GM18868 (cell line): ENCODE measurements around the gene AFMID.
"Not testable (repeated sequence)": the region's sequence is repeated elsewhere in the genome, so short reads cannot be mapped to it uniquely, and the experiment has no call there.

Experiments
- ATAC-seq: cut with Tn5 transposase; IDR thresholded peaks from one replicate; pipeline ENCODE4 v1.9.1; 2021; ENCODE audit warnings: mild to moderate bottlenecking, moderate library complexity; ENCODE audit not compliant: unreplicated experiment

The AFMID gene

DNA sequence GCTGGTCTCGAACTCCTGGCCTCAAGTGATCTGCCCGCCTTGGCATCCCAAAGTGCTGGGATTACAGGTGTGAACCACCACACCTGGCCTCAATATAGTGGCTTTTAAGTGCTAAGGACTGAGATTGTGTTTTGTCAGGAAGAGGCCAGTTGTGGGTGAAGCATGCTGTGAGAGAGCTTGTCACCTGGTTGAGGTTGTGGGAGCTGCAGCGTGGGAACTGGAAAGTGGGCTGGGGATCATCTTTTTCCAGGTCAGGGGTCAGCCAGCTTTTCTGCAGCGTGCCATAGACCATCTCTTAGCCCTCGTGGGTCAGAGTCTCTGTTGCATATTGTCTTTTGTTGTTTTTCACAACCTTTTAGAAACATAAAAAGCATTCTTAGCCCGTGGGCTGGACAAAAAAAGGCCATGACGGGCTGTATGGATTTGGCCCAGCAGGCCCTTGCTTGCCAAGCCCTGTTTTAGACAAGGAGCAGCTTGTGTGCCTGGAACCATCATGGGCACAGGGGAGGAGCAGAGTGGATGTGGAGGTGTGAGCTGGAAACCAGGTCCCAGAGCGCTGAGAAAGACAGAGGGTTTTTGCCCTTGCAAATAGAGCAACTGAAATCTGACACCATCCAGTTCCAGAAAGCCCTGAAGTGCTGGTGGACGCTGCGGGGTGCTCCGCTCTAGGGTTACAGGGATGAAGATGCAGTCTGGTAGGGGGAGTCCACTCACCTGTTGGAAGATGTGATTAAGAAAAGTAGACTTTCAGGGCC is 32.4 kb downstream of the AFMID start:
- no peak for ATAC-seq

DNA sequence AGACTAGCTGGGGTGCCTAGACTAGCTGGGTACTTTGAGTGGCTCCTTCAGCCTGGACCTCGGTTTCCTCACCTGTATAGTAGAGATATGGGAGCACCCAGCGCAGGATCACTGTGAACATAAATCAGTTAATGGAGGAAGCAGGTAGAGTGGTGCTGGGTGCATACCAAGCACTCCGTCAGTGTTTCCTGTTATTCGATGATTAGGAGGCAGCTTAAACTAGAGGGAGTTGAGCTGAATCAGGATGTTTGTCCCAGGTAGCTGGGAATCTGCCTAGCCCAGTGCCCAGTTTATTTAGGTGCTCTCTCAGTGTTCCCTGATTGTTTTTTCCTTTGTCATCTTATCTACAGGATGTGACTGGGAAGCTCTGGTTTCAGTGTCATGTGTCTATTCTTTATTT is 35.9 kb downstream of the AFMID start:
- no peak for ATAC-seq

DNA sequence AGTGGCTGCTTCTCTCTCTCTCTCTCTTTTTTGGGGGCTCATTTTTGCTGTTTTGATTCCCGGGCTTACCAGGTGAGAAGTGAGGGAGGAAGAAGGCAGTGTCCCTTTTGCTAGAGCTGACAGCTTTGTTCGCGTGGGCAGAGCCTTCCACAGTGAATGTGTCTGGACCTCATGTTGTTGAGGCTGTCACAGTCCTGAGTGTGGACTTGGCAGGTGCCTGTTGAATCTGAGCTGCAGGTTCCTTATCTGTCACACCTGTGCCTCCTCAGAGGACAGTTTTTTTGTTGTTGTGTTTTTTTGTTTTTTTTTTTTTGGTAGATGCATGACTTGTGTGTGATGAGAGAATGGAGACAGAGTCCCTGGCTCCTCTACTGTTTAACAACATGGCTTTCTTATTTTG is 36.6 kb downstream of the AFMID start:
- ATAC-seq: no peak

DNA sequence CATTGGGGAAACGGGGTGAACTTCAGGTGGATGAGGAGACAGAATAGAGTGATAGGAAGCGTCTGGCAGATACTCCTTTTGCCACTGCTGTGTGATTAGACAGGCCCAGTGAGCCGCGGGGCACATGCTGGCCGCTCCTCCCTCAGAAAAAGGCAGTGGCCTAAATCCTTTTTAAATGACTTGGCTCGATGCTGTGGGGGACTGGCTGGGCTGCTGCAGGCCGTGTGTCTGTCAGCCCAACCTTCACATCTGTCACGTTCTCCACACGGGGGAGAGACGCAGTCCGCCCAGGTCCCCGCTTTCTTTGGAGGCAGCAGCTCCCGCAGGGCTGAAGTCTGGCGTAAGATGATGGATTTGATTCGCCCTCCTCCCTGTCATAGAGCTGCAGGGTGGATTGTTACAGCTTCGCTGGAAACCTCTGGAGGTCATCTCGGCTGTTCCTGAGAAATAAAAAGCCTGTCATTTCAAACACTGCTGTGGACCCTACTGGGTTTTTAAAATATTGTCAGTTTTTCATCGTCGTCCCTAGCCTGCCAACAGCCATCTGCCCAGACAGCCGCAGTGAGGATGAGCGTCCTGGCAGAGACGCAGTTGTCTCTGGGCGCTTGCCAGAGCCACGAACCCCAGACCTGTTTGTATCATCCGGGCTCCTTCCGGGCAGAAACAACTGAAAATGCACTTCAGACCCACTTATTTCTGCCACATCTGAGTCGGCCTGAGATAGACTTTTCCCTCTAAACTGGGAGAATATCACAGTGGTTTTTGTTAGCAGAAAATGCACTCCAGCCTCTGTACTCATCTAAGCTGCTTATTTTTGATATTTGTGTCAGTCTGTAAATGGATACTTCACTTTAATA is 37.3 kb downstream of the AFMID start:
- ATAC-seq: no peak

DNA sequence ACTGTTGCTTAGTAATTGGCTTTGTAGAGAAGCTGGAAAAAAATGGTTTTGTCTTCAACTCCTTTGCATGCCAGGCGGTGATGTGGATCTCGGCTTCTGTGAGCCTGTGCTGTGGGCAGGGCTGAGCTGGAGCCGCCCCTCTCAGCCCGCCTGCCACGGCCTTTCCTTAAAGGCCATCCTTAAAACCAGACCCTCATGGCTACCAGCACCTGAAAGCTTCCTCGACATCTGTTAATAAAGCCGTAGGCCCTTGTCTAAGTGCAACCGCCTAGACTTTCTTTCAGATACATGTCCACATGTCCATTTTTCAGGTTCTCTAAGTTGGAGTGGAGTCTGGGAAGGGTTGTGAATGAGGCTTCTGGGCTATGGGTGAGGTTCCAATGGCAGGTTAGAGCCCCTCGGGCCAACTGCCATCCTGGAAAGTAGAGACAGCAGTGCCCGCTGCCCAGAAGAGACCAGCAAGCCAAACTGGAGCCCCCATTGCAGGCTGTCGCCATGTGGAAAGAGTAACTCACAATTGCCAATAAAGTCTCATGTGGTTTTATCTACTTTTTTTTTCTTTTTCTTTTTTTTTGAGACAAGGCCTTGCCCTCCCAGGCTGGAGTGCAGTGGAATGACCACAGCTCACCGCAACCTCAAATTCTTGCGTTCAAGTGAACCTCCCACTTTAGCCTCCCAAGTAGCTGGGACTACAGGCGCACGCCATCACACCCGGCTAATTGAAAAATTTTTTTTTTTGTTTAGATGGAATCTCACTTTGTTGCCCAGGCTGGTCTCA is 38.1 kb downstream of the AFMID start:
- no peak for ATAC-seq

DNA sequence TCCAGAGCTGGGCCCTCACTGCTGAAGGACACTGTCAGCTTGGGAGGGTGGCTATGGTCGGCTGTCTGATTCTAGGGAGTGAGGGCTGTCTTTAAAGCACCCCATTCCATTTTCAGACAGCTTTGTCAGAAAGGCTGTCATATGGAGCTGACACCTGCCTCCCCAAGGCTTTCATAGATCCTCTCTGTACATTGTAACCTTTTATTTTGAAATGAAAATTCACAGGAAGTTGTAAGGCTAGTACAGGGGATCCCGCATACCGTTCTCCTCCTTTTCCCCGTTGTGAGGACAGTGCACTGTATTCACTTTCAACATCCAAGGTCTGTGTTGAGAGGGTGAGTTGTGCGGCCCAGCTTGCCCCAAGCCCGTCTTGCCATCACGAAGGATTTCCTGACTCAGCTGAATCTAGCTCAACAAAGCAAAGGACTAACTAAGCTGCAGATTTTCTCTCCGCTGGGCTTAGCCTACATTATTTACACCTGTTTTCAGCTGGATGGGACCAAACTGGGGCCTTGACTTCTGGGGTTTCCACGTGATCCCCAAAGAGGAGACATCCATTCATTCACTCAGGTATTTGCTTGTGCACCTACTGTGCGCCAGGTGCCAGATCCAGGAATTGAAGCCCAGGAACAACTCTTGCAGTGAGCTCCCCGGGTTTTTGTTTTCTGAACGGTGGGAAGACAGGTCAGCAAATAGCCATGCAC is 39.0 kb downstream of the AFMID start:
- no peak for ATAC-seq

DNA sequence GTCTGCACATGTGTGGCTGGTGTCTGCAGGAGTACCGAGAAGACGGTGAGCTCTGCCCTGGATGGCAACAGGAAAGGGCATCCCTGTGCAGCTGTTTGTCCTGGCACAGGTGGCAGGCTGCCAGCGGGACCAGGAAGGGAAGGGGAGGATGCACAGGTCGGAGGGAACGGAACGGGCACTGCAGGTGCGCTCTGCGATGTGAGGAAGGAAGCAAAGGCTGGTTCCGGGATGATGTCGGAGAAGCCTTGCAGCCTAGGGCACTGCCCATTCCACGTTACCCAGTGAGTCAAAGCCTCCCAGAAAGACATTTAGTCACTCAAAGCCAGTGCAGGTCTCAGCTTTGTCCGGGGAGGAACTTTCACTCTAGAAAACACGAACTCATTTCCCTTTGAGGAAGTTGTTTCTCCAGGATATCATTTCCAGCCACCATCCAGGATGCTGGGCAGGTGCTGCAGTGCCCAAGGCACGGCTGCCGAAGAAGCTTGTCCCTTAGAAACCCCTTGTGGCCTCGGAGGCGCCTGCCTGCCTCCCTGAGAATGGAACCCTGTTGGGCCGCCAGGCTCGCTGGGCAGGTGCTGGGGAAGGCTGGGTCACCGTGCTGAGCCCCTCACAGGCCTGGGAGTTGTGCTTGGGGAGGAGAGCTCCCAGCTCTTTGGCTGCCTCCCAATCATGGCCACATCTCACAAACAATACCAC is 39.7 kb downstream of the AFMID start:
- ATAC-seq: no peak

DNA sequence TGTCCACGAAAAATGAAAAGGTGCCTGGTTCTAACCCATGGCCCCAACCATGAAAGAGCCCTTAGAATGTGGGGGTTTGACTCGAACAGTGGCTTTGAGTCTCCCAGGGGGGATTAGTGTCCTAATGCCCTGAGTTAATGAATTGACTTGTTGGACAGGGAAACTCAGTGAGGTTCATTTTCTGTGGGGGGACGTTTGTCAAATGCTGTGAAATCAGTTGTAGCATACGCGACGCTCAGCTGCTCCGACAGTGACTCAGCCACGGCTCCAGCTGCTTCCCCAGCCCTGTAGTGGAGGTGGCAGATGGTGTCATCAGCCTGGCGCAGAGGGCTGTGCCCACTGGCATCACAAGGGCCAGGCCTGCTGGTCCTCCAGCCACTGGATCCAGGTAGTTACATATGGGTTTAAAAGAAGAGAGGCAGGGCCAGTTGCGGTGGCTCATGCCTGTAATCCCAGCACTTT is 40.3 kb downstream of the AFMID start:
- no peak for ATAC-seq

DNA sequence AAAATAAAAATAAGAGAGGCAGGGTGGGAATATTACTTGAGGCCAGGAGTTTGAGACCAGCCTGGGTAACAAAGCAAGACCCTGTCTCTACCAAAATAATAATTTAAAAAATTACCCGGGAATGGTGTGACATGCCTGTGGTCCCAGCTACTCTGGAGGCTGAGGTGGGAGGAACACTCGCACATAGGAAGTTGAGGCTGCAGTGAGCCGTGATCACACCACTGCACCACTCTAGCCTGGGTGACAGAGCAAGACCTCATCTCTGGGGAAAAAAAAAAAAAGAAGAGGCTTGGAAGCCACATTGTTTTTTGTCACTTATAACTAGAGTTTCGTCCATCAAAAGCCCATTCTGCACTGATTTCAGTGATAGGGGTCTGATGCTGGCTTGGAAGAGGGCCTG is 41.0 kb downstream of the AFMID start:
- no peak for ATAC-seq

DNA sequence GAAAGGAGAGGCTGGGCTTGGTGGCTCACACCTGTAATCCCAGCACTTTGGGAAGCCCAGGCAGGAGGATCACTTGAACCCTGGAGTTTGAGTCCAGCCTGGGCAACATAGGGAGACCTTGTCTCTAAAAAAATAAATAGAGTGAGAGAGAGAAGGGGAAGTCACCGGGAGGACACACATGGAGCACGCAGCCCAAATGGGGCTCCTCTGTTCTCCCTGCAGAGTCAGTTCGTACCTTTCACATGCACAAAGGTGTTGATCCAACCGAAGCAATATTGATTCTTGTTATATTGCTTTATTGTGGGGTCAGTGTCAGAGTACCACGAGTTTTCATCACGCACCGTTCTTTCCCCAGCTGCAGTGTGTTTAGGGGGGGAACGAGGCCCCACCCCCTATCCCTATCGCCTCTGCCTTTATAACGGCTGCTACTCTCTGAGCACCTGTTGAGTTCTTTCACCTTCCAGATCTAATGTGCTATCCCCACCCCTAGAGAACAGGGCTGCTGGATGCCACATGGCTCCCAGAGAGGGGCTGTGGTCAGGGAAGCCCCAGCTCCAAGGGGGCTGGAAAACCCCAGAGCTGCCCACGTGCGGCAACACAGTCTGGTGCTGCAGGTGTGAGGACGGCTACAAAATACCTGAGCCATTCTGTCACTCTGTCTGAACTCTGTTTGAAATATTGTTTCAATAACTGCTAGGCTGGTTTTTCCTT is 43.2 kb downstream of the AFMID start:
- no peak for ATAC-seq

DNA sequence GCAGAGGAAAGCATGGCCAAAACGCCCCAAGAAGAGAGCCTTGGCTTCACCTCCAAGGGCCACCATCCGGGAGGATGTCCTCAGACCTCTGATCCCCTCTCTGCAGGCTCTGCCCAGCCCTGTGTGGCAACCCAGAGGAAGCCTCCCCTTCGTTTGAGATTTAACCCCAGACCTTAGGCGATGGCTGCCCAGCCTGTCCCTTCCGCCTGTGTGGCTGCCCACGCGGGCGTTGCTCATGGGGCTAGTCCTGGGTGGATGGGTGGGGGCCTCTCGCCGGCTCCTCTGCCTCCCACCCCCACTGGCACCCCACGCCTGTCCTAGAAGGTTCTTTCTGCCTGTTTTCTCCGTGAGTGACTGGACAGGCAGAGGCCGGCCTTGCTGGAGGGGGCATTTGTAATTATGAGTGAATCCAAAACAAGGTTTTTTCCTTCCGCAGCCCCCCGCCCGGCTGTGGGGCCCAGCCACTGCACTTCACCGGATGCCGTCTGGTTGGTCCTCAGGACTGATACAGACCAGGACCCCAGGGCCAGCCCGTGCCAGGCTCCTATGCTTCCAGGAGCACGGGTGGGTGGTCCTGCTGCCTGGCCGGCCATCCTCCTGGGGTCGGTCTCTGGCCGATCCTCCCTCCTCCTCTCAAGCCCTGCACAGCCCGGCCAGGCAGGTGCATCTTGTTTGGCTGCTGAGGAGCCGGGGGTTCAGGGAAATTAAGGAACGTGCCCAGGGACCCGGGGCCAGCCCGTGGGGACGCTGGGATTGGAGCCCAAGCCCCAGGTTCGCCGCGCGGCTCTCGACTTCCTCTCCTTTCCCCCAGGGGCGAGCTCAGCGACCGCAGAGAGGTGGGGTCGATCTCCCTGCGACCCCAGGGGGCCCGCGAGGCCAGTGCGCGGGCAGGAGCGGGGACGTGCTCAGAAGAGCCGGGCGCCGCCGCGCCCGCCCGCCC is 44.1 kb downstream of the AFMID start, which contains the start of gene TMEM235:
Gene TMEM235, plus strand, starts transcription at position 636 of the 940 bp plus-strand sequence. CDS start 393 bp downstream, outside the sequence.
- ATAC-seq: no peak

DNA sequence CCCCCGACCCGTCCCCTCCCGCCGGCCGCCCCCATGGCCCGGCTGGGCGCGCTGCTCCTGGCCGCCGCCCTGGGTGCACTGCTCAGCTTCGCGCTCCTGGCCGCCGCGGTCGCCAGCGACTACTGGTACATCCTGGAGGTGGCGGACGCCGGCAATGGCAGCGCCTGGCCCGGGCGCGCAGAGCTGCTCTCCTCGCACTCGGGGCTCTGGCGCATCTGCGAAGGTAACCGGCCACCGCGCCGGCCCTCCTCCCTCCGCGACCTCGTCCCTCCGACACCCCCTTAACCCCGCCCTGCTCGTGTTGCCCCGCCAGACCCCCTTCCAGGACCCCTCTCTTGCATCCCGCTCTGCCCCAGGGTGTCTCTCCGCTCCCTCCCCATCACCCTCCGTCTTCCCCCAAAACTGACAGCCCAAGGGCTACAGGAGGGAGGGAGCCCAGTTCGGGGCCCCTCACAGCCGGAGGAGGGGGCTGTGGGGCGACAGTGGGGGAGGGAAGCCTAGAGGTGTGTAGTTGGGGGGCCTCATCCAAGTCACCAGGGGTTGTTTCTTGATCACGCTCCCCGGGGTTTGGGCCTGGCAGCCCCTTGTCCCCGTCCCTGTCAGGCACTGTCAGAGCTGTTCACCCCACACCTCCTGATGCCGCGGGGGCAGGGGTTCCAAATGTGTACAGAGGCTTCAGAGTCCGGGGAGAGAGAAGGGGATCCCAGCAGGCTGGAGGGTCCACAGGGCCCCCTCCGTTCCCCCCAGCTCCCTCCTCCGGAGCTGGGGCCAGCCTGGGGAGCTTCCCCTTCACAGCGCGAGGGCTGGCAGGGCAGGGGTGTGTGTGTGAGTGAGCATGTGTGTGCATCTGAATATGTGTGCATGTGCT is 45.1 kb downstream of the AFMID start:
- no peak for ATAC-seq

DNA sequence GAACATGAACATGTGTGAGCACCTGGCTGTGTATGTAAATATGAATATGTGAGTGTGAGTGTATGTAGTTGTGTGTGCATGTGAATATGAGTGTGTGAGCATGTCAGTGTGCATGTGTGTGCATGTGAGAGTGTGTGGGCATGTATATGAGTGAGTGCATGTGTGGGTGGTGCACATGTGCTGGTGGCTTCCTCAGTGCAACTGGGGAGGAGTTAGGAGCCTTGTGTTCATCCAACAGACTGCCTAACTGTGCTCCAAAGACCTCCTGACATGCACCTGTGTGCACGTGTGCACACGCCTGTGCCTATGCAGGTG is 45.7 kb downstream of the AFMID start:
- ATAC-seq: no peak

DNA sequence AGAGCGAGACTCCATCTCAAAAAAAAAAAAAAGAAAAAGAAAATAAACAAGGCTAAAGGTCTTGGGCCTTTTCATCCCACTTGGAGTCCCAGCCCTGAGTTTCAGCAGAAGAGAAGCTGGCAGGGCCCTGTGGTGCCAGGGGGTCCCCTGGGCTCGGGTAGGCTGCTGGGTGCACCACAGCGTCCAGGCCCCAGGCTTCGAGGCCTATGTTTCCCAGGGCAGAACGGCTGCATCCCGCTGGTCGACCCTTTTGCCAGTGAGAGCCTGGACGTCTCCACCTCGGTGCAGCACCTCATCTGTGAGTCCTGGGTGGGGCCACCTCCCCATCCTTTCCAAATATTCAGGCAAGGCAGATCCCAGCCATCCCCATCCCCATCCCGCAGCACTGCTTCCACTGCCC is 46.5 kb downstream of the AFMID start:
- ATAC-seq: no peak

DNA sequence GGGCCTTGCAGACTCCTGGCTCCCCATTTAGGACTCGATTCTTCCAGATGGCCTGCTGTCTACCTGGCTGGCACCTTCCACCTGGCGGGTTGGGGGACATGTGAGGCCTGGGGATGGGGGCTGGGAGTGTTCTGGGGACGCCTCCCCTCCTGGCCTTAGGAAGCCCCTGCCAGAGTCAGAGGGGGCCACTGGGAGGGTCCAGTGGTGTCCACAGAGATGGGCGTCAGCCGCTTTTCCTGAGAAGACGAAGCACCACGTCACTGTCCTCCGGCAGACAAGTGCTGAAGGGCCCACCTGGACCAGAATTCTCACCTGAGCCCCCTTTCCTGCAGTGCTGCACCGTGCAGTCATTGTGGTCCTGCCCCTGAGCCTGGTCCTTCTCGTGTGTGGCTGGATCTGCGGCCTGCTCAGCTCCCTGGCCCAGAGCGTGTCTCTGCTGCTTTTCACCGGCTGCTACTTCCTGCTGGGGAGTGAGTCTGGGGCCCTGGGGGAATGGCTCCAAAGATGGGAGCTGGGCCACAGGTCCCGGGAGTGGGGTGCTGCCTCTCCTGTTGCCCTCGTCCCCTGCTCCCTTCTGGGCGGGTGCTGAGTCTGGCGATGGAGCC is 47.2 kb downstream of the AFMID start:
- no peak for ATAC-seq

DNA sequence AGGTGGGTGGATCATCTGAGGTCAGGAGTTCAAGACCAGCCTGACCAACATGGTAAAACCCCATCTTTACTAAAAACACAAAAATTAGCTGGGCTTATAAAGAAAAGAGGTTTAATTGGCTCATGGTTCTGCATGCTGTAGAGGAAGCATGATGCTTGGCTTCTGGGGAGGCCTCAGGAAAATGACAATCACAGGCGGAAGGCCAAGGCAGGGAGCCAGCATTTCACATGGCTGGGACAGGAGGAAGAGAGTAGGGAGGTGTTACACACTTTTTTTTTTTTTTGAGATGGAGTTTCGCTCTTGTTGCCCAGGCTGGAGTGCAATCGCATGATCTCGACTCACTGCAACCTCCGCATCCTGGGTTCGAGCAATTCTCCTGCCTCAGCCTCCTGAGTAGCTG is 47.9 kb downstream of the AFMID start:
- ATAC-seq: not testable (repeated sequence)

DNA sequence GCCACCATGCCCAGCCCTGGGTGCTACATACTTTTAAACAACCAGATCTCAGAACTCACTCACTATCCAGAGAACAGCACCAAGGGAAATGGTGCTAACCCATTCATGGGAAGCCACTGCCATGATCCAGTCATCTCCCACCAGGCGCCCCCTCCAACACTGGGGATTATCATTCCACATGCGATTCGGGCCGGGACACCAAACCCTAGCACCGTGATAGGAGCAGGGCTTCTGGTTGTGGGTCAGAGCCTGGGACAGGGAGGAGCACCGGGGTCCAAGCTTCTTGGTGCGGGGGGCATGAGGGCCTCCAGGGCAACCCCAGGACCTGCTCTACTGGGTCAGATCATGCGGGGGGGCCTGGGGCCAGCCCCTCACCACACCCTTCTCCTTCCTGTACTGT is 48.7 kb downstream of the AFMID start:
- no peak for ATAC-seq
